HG02852 (cell line): Measurements from ENCODE around the gene RAB3A.
A peak's percentile ranks its signal among the peaks of the same experiment; 100 is the strongest.

Experiments
- ATAC-seq: cut with Tn5 transposase; IDR thresholded peaks from one replicate; pipeline ENCODE4 v1.9.1; 2021; ENCODE audit warnings: mild to moderate bottlenecking, moderate library complexity; ENCODE audit not compliant: unreplicated experiment

RAB3A gene

DNA sequence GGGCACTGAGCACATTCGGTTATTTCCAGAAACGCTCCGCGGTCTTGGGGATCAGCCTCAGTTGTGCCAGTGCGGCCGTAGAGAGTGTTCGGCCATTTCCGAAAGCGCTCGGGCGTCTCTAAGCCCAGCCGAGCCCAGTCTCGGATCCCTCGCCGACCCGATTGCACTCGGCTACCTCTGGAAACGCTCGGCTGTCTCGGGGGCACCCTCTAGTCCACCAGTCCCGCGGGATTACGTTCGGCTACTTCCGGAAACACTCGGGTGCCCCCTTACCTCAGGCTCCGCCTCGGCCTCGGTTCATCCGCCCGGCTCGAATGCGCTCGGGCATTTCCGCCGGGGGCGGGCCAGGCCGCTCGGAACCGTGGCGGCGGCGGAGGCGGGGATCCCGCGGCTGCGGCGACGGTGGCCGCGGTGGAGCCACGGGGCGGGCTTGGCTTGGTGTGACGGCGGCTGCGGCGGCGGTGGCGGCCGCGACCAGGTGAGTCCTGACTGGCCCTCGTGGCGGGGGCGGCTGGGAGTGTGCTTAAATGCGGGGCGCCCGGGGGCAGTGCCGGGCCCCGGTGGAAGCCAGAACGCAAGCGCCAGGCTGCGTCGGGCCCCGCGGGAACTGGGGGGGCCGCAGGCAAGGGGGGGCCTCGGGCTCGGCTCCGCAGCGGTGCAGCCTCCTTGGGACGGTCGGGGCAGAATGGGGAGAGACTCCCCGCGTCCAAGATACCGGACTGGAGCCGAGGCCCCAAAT is 50.9 kb downstream of the RAB3A start, which contains the start of gene PIK3R2:
Gene PIK3R2 (plus strand): TSS at position 347 of the 739 bp plus-strand sequence. CDS start 2,717 bp downstream, outside the sequence.
- ATAC-seq = peak; percentile 78

DNA sequence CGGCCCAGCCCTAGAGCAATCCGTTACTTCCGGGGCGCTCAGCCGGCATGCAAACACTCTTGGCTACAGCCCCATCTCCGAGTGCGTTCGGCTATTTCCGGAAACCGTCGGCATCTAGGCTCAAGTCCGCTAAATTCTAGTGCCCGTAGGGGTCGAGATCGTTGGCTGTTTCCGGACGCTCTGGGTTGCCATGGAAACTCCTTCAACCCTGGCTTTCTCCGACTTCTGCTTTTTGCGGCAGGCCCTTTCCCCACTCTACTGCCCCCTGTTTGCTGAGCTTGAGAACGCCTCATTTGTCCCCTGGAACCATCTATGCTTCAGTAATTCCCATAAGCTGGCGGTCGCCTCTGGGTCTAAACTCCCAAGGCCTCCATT is 51.4 kb downstream of the RAB3A start:
- ATAC-seq = peak; percentile 61

DNA sequence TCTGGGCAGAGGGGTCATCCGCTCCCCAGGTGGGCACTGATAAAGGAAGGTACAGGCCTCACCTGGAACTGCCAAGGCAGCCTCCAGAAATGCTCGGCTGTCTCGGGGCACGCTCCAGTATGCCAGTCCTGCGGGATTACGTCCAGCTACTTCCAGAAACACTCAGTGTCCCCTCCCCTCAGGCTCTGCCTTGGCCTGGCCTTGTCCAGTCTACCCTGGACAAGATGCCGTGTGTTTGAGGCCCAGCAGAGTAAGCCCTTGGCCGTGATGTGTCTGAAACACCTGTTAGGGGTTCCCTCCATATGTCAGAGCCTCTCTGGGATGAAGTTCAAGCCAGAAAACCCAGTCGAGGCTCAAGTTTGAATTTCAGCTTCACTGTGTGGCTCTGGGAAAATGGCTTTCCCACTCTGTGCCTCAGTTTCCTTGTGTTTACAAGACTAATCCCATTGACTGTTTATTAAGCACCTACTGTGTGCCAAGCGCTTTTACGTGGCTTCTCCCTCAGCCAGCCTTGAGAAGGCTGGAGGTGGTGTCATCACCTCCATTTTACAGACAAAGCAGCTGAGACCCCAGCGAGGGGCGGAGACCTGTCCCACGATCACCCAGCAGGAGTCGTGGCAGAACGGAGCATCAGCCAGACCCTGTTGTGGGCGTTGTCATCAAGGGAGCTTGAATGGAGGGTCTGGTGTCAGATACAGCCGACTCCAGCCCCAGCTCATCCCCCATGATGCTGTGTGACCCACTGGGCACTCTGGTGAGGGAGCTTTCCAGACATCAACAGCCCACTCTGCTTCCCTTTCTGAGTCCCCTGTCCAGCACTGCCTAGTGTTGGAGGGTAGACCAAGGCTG is 52.8 kb downstream of the RAB3A start:
- ATAC-seq = no peak

DNA sequence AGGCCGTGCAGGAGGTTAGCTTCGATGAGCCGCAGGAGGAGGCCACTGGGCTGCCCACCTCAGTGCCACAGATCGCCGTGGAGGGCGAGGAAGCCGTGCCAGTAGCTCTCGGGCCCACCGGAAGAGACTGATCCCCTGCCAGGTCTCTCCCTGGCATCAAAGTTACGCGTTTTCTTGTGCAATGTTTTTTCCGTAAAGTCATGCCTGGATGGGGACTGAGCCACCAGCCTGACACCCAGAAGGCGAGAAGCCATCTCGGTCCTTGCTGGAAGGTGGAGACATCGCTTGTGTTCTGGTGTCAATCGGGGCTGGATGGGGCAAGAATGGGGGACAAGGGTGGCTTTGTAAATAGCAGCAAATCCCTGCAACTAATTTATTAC is 54.3 kb downstream of the RAB3A start:
- ATAC-seq = no peak

DNA sequence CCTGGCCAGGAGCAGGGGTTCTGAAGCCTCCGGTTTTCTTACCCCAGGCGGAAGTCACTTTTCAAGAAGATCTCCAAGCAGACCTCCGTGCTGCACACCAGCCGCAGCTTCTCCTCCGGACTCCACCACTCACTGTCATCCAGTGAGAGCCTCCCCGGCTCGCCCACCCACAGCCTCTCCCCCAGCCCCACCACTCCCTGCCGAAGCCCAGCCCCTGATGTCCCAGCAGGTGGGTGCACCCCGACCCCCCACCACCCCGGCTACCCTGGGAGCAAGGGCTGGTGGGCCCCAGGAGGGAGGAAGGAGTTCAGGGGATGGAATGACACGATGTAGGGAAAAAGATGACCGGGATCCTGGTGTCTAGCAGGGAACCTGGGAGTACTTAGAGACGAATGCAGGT is 56.4 kb downstream of the RAB3A start:
- ATAC-seq = no peak
